Glutamatergic neuron (in vitro differentiated cells): Measurements from ENCODE around the gene ZMIZ1. TPM values are rescaled to one million over a fixed set of nuclear protein-coding genes. Genes with fewer than 3 reads are reported as not detected.

Experiments
- DNase-seq: peaks from one replicate; pipeline ENCODE4 v3.0.0; 2022
- H3K27ac Mint-ChIP-seq: one replicate; pipeline ENCODE4 v1.8.0; 2020; ENCODE audit warnings: mild to moderate bottlenecking, mixed read lengths, inconsistent platforms; ENCODE audit not compliant: unreplicated experiment
- H3K27me3 Mint-ChIP-seq: one replicate; pipeline ENCODE4 v1.8.0; 2020; ENCODE audit warnings: mild to moderate bottlenecking, moderate library complexity, mixed read lengths, inconsistent platforms; ENCODE audit not compliant: unreplicated experiment
- H3K36me3 Mint-ChIP-seq: one replicate; pipeline ENCODE4 v1.8.0; 2020; ENCODE audit warnings: mild to moderate bottlenecking, mixed read lengths, inconsistent platforms; ENCODE audit not compliant: unreplicated experiment
- H3K4me1 Mint-ChIP-seq: one replicate; pipeline ENCODE4 v1.8.0; 2020; ENCODE audit warnings: mild to moderate bottlenecking, low read depth, mixed read lengths, inconsistent platforms; ENCODE audit not compliant: unreplicated experiment
- H3K4me3 Mint-ChIP-seq: one replicate; pipeline ENCODE4 v1.8.0; 2020; ENCODE audit warnings: mild to moderate bottlenecking, mixed read lengths, inconsistent platforms; ENCODE audit not compliant: unreplicated experiment
- H3K9me3 Mint-ChIP-seq: one replicate; pipeline ENCODE4 v1.8.0; 2020; ENCODE audit warnings: mild to moderate bottlenecking, moderate library complexity, mixed read lengths, inconsistent platforms; ENCODE audit not compliant: unreplicated experiment
- CTCF ChIP-seq: fragments of 200-600 bp; sonication (generic); IDR thresholded peaks from one replicate; pipeline ENCODE4 v1.5.0; 2021; ENCODE audit not compliant: partially characterized antibody, unreplicated experiment
- total RNA-seq: library from RNA; stranded (reverse); fragmentation: NEBNext Ultra II Directional; extraction: Animal tissue kit (Norgen Biotek cat#: 25700); gene quantifications from one replicate; pipeline ENCODE4 v1.2.1, GENCODE V29; 2021; ENCODE audit not compliant: unreplicated experiment

Gene ZMIZ1
- total RNA-seq, 1 donor from 2014 or later, result 230 TPM

GRCh38 chr10:79339266-79339665, 270.5 kb downstream of the ZMIZ1 start:
- H3K36me3 Mint-ChIP-seq, result no peaks in the 10 kb centered on the region
- H3K4me3 Mint-ChIP-seq, result no peak overlapping the region
- H3K9me3 Mint-ChIP-seq, result peaks cover 9% of the 10 kb centered on the region
- TF ChIP-seq CTCF, result no peak
- no peak for DNase-seq
- peaks cover 10% of the 10 kb centered on the region for H3K4me1 Mint-ChIP-seq
- peaks cover 10% of the 10 kb centered on the region for H3K27me3 Mint-ChIP-seq
- H3K27ac Mint-ChIP-seq, result no peak overlapping the region

GRCh38 chr10:79340646-79341244, 272.0 kb downstream of the ZMIZ1 start:
- H3K27me3 Mint-ChIP-seq, result peaks cover 10% of the 10 kb centered on the region
- DNase-seq, result no peak
- H3K4me3 Mint-ChIP-seq, result no peak overlapping the region
- TF ChIP-seq CTCF, result no peak
- no peak overlapping the region for H3K27ac Mint-ChIP-seq
- H3K4me1 Mint-ChIP-seq, result peaks cover 12% of the 10 kb centered on the region
- H3K9me3 Mint-ChIP-seq, result peaks cover 8% of the 10 kb centered on the region
- no peaks in the 10 kb centered on the region for H3K36me3 Mint-ChIP-seq

GRCh38 chr10:79342295-79342761, 273.6 kb downstream of the ZMIZ1 start:
- no peak for DNase-seq
- peaks cover 7% of the 10 kb centered on the region for H3K27me3 Mint-ChIP-seq
- TF ChIP-seq CTCF, result no peak
- H3K4me3 Mint-ChIP-seq, result no peak overlapping the region
- peaks cover 14% of the 10 kb centered on the region for H3K4me1 Mint-ChIP-seq
- no peak overlapping the region for H3K27ac Mint-ChIP-seq
- peaks cover 4% of the 10 kb centered on the region for H3K9me3 Mint-ChIP-seq
- no peaks in the 10 kb centered on the region for H3K36me3 Mint-ChIP-seq

- no peak for DNase-seq
- Mint-ChIP-seq H3K27ac (no peak overlapping the region), H3K36me3 (no peaks in the 10 kb centered on the region), H3K4me3 (no peak overlapping the region), H3K4me1 (peaks cover 14% of the 10 kb centered on the region), H3K27me3 (peaks cover 5% of the 10 kb centered on the region), H3K9me3 (peaks cover 4% of the 10 kb centered on the region)
- TF ChIP-seq CTCF, result no peak
Measured at GRCh38 chr10:79342811-79343561, 274.2 kb downstream of the ZMIZ1 start.
